GM18526 (cell line): ENCODE data around the gene FNBP1L.

Source experiments
- POLR2A ChIP-seq: IDR thresholded peaks from 3 replicates; pipeline ENCODE4 v1.6.1; 2011; ENCODE audit not compliant: insufficient read length; ENCODE audit errors: extremely low read depth

Gene FNBP1L

DNA sequence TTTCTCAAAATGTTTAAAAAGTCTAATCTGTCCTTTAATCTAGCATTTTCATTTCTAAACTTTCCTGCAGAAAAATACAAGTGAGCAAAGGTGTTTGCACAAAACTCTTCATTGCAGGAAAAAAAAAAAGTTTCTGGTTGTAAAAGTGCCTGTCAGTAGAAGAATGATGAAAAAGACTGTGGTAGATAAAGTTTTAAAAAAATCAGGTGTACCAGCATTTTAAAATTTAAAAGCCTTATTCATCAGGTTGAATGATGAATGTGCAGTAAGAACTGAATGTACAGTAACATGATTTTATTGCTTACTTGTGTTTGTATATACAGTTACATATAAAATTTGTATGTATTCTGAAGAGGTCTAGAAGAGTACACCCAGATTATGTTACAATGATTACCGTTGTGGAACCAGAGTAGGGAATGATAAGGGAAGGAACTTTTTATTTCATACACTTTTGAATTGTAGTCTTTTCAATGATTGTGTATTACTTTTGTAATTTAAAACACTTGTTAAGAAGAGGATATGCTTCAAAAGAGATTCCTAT is 54.0 kb downstream of the FNBP1L start:
- no peak for TF ChIP-seq POLR2A

GRCh38 chr1:93502571-93502970 is 54.7 kb downstream of the FNBP1L start:
- TF ChIP-seq POLR2A: no peak

GRCh38 chr1:93503163-93503562 is 55.2 kb downstream of the FNBP1L start:
- no peak for TF ChIP-seq POLR2A

DNA sequence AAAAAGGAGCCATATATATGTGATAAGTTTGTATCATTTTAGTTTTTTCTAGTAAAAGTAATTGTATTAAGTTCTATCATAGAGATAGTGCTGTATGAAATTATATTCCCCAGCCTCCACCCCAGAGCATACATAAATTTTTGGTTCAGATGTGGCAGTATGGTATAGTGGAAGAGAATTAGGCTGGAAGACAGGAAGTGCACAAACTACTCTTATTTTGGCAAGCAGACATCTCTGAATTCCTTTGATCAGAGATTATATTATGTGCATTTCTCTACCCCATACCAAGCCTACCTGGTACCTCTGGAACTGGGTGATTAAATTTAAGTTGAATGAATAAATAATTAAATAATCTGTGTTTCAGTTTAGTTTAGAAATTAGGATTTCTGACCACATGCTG is 55.9 kb downstream of the FNBP1L start:
- no peak for TF ChIP-seq POLR2A

DNA sequence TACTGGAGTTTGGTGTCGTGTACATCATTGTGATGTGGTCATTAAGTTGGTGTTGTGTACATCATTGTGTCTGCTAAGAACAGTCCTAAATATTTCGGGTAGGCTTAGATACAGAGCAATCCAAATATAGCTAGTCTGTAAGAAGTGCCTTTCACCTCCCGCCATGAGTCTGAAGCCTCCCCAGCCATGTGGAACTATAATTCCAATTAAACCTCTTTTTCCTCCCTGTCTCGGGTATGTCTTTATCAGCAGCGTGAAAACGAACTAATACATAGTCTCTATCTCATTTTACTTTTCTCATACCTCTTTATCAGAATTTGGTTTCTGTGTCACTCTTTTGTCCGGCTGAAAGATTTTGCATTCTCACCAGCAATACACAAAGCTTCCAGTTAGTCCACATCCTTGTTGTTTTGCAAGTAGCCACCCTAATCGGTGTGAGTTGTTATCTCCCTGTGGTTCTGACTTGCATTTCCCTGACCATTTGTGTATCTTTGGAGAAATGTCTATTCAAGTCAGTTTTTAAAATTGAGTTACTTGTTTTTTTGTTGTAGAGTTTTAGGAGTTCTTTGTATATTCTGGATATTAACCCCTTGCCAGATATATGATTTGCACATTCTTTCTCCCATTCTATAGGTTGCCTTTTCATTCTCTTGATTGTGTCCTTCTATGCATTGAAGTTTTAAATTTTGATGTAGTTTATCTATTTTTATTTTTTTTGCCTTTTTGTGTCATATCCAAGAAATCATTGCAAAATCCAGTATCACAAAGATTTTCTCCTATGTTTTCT is 56.5 kb downstream of the FNBP1L start:
- TF ChIP-seq POLR2A: no peak

GRCh38 chr1:93506126-93506525 is 58.2 kb downstream of the FNBP1L start:
- TF ChIP-seq POLR2A: no peak

- no peak for TF ChIP-seq POLR2A
These were observed 68.2 kb downstream of the FNBP1L start for GRCh38 chr1:93516164-93516563.

- no peak for TF ChIP-seq POLR2A
These were observed 70.6 kb downstream of the FNBP1L start for GRCh38 chr1:93518516-93518915.

GRCh38 chr1:93519199-93519829 is 71.4 kb downstream of the FNBP1L start:
- TF ChIP-seq POLR2A: no peak

- no peak for TF ChIP-seq POLR2A
These were observed 73.7 kb downstream of the FNBP1L start for GRCh38 chr1:93521618-93522017.

DNA sequence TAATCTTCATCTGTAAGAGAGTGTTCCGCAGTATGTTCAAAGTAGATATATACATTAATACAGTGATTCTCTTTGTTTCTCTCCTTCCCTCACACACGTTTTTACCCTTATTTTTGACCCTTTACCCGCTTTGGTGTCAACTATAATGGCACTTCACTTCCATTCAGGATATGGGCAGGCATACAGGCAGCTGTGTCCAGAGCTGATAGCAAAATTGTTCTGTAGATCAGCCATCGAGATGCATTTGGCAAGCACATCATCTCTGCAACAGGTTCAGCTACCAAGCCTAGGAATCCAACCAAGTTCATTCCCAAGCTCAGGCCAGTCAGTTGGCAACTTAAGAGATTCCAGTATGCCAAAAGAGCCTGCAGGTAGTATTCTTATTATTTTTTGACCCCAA is 74.8 kb downstream of the FNBP1L start:
- no peak for TF ChIP-seq POLR2A

- TF ChIP-seq POLR2A: no peak
These were observed 77.5 kb downstream of the FNBP1L start for GRCh38 chr1:93525431-93525830.

DNA sequence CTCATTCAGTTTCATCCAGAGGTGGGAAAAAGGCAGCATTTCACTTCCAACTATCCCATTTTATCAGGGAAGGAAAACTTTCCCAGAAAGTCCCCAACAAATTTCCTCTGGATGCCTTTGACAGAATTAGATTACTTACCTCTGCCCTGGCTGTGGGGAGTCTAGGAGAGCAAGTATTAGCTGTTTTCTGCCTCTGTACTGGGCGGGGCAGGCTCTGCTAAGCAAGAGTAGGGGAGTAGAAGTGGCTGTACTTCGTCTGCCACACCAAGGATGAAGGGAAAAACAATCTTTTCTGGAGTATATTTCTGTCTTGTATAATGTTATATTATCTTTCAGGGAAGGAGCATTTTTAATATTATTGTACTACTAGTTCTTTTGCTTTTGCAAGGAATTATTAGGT is 78.5 kb downstream of the FNBP1L start:
- TF ChIP-seq POLR2A: no peak

DNA sequence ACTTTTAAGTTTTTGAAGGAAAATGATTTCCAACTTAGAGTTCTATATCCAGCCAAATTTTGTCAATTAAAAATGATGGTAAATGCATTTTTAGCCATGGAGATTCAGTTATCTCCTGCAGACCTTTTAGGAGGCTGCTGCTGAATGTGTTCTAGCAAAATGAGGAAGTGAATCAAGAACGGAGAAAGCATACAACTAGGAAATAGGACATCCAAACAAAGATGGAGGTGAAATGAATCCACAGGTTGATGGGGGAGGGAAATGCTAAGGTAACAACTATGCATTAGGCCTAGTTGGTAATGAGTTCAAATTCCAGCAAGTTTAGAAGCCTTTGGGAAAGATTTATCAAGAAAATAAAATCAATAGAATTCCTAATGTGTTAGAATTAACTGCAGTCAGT is 80.5 kb downstream of the FNBP1L start:
- no peak for TF ChIP-seq POLR2A

DNA sequence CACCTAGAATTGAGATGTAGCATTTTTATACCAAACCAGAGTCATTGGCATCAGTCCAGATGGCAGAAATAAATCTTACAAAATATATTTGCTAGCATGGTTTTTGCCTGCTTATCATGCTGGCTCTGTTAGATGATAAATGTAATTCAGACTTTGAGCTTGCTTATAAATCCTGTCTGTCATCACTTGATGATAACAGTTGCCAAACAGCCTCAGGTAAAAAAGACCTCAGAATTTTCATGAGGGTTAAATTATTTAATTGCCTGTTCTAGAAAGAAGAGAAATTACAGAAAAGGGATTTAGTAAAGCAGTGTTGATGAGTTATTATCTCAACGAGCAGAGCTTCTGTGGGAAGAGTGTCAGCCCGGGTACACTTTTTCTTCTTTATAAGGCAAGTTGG is 83.3 kb downstream of the FNBP1L start:
- TF ChIP-seq POLR2A: no peak

- no peak for TF ChIP-seq POLR2A
These were observed 85.0 kb downstream of the FNBP1L start for GRCh38 chr1:93532780-93533378.

DNA sequence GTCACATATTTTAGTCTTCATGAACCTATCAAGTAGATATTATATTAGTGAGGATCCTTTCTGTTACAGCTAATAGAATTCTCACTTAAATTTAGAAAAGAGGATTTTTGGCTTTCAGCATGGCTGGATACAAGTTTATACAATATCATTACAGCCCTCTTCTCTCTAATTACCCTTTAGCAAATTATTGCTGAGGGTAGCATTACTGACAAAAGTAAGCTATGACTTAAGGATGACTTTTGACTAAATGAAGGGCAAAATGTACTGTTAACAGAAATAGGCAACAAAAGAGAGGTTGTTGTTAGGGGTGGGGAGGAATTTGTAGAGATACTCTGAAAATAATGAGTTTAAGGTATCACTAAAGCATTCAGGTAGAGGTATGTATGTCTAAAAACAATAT is 85.8 kb downstream of the FNBP1L start:
- no peak for TF ChIP-seq POLR2A

DNA sequence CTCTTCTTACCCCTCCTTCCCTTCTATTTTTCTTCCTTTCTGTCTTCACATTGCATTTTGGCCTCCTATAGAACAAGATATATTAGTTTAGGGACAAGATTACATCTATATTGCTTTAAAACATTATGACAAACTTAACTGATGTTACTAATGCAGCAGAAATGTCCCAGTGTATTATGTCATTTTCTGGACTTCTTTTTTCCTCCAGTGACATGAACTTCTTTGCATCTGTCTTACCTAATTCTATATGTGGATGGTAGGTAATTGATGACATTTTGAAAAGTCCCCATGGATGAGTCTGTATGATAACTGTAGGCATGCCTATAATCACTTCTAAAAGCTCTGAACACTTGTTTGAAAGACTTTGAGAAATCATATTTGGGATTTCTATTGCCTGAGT is 89.5 kb downstream of the FNBP1L start:
- TF ChIP-seq POLR2A: no peak
